ENCODE measurements around the gene CDH5. TPM values are rescaled to one million over a fixed set of nuclear protein-coding genes. Genes with fewer than 3 reads are reported as not detected.

The CDH5 gene
- total RNA-seq, 1 donor from 2014 or later, result 9.6 TPM

DNA sequence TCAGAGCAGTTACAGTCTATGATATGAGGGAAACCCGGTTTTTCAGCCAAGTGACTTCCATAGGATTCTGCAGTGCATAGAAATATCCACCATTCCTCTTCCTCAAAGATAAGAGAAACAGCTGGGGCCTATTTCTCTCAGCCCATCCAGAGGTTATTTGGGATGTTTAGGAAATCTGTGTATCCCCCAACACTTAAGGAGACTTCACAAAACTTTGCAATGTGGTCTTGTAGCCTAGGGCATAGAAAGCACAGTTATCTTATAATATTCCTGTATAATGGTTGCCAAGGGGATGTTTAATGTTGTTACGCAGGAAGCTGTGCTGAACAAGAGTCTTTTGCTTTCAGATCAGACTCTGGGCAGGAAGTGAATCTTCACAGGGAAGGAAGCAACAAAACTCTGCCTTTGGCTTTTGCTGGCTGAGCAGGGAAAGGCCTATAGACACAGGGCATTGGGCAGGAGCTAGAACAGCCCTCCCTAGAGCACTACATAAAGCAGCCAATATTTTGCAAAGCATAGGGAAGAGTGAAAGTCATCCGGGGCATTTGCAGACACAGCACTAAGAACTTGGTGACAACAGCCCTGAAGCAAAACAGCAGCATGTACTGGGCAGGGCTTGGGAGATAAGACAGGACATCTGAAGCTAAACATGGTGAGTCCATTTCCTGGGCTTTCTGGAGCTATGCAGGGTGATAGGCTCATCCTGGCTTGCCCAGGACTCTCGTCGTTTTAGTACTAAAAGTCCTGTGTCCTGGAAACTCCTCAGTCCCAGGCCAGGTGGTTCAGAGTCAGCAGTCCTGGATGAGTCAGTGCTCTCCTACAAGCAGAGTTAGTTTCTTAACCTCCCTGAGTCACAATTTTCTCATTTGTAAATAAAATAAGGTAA lies 41.9 kb downstream of the CDH5 start:
- DNase-seq, result no peak
- Mint-ChIP-seq H3K27me3 (ENCODE audit: unreplicated experiment) (no peaks in the 10 kb centered on the region), H3K9me3 (ENCODE audit: unreplicated experiment) (peaks cover 4% of the 10 kb centered on the region), H3K27ac (ENCODE audit: unreplicated experiment) (no peak overlapping the region), H3K4me1 (ENCODE audit: low read depth, unreplicated experiment) (peaks cover 1% of the 10 kb centered on the region), H3K4me3 (ENCODE audit: unreplicated experiment) (no peak overlapping the region), H3K36me3 (ENCODE audit: unreplicated experiment) (peaks cover 8% of the 10 kb centered on the region)
- TF ChIP-seq, protein P1, sequence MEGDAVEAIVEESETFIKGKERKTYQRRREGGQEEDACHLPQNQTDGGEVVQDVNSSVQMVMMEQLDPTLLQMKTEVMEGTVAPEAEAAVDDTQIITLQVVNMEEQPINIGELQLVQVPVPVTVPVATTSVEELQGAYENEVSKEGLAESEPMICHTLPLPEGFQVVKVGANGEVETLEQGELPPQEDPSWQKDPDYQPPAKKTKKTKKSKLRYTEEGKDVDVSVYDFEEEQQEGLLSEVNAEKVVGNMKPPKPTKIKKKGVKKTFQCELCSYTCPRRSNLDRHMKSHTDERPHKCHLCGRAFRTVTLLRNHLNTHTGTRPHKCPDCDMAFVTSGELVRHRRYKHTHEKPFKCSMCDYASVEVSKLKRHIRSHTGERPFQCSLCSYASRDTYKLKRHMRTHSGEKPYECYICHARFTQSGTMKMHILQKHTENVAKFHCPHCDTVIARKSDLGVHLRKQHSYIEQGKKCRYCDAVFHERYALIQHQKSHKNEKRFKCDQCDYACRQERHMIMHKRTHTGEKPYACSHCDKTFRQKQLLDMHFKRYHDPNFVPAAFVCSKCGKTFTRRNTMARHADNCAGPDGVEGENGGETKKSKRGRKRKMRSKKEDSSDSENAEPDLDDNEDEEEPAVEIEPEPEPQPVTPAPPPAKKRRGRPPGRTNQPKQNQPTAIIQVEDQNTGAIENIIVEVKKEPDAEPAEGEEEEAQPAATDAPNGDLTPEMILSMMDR (IDR thresholded peaks at IDR 0.05; ENCODE audit: partially characterized antibody, unreplicated experiment), result no peak

DNA sequence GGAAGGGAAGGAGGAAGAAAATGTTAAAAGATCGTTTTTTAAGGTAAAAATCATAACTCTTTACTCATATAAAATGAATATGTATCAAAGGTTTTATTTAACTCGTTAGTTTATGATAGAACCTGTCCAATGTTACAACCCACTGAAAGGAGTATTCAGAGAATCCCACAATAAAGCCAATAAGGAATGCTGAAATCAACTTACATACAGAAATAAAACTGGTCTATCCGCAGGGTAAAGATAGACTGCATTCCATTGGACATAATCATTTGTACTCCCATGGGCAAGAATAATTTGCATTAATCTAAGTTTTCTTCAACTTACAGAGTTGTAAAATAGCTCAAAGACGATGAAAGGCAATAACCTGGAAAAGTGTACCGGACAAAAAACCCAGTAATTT lies 42.7 kb downstream of the CDH5 start:
- peaks cover 4% of the 10 kb centered on the region for H3K9me3 Mint-ChIP-seq (ENCODE audit: unreplicated experiment)
- peaks cover 8% of the 10 kb centered on the region for H3K36me3 Mint-ChIP-seq (ENCODE audit: unreplicated experiment)
- no peaks in the 10 kb centered on the region for H3K27me3 Mint-ChIP-seq (ENCODE audit: unreplicated experiment)
- DNase-seq, result no peak
- TF ChIP-seq, protein P1 (IDR thresholded peaks at IDR 0.05; ENCODE audit: partially characterized antibody, unreplicated experiment), result no peak
- H3K4me3 Mint-ChIP-seq (ENCODE audit: unreplicated experiment), result no peak overlapping the region
- H3K27ac Mint-ChIP-seq (ENCODE audit: unreplicated experiment), result no peak overlapping the region
- peaks cover 1% of the 10 kb centered on the region for H3K4me1 Mint-ChIP-seq (ENCODE audit: low read depth, unreplicated experiment)

DNA sequence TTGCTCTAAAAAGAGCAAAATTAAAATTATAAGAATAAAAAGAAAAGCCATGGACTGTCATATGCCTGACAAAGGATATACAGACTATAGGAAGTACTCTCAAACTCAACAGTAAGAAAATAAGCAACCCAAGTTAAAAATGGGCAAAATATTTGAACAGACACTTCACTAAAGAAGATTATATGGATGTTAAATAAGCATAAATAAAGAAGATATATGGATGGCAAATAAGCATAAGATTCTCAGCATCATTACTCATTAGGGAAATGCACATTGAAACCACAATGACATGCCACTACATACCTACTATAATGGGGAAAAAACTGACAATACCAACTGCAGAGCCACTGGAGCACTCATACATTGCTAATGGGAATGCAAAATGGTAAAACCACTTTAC lies 45.7 kb downstream of the CDH5 start:
- Mint-ChIP-seq H3K4me1 (ENCODE audit: low read depth, unreplicated experiment) (no peaks in the 10 kb centered on the region), H3K27me3 (ENCODE audit: unreplicated experiment) (peaks cover 2% of the 10 kb centered on the region), H3K27ac (ENCODE audit: unreplicated experiment) (no peak overlapping the region), H3K9me3 (ENCODE audit: unreplicated experiment) (peaks cover 6% of the 10 kb centered on the region), H3K4me3 (ENCODE audit: unreplicated experiment) (no peak overlapping the region), H3K36me3 (ENCODE audit: unreplicated experiment) (peaks cover 14% of the 10 kb centered on the region)
- TF ChIP-seq, protein P1 (IDR thresholded peaks at IDR 0.05; ENCODE audit: partially characterized antibody, unreplicated experiment), result no peak
- DNase-seq, result no peak

DNA sequence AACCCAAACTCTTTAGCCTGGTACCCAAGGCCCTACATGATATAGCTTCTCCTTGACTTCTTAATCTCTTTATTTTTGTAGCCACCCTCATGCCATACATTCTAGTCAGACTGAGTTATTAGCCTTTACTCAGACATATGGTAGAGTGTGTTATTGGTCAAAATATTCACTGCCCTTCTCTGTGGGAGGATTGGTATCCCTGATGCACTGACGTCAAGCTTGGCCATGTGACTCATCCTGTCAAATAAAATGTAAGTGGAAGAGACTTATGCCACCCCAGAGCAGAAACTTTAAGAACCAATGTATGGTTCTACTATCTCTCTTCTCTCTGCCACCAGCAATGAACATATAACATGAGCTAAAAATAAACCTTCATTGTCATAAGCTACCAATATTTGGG lies 48.4 kb downstream of the CDH5 start:
- H3K4me3 Mint-ChIP-seq (ENCODE audit: unreplicated experiment), result no peak overlapping the region
- TF ChIP-seq, protein P1 (IDR thresholded peaks at IDR 0.05; ENCODE audit: partially characterized antibody, unreplicated experiment), result no peak
- no peak for DNase-seq
- peaks cover 6% of the 10 kb centered on the region for H3K9me3 Mint-ChIP-seq (ENCODE audit: unreplicated experiment)
- no peak overlapping the region for H3K27ac Mint-ChIP-seq (ENCODE audit: unreplicated experiment)
- H3K36me3 Mint-ChIP-seq (ENCODE audit: unreplicated experiment), result peaks cover 16% of the 10 kb centered on the region
- no peaks in the 10 kb centered on the region for H3K4me1 Mint-ChIP-seq (ENCODE audit: low read depth, unreplicated experiment)
- peaks cover 2% of the 10 kb centered on the region for H3K27me3 Mint-ChIP-seq (ENCODE audit: unreplicated experiment)

DNA sequence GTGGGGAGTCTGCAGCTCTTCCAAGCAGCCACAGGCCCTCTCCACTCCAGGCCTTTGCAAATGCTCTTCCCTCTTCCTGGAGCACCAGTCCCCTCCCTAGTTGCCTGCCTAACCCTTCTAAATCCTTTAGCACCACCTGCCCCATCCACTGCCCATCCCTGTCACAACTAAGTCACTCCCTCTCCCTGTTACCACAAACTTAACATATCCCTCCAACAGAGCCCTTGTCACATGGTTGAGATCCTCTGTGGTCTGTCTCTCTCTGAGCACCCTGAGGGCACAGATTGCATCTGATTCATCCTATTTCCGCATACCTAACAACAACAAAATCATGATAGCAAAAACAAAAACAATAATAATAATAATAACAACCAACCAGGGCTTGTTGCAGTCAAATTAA lies 49.6 kb downstream of the CDH5 start:
- peaks cover 2% of the 10 kb centered on the region for H3K27me3 Mint-ChIP-seq (ENCODE audit: unreplicated experiment)
- no peak for DNase-seq
- no peak overlapping the region for H3K27ac Mint-ChIP-seq (ENCODE audit: unreplicated experiment)
- TF ChIP-seq, protein P1 (IDR thresholded peaks at IDR 0.05; ENCODE audit: partially characterized antibody, unreplicated experiment), result no peak
- H3K36me3 Mint-ChIP-seq (ENCODE audit: unreplicated experiment), result peaks cover 16% of the 10 kb centered on the region
- H3K9me3 Mint-ChIP-seq (ENCODE audit: unreplicated experiment), result peaks cover 6% of the 10 kb centered on the region
- no peak overlapping the region for H3K4me3 Mint-ChIP-seq (ENCODE audit: unreplicated experiment)
- no peaks in the 10 kb centered on the region for H3K4me1 Mint-ChIP-seq (ENCODE audit: low read depth, unreplicated experiment)
